Natural killer cell (primary cell): Measurements from ENCODE around the gene PACRG. TPM values are rescaled to one million over a fixed set of nuclear protein-coding genes. Genes with fewer than 3 reads are reported as not detected.

Experiments
- ATAC-seq, 3 donors: fragments of 150-1000 bp in 2 of 3; fragments of 200-7000 bp in 1 of 3; cut with Tn5 transposase; 1 replicate in 1 of 3; 2 replicates in 2 of 3; pipeline ENCODE4 v1.10.0; 2021; ENCODE audit warnings: mild to moderate bottlenecking in 2 of 3, moderate library complexity in 2 of 3
- DNase-seq, 2 donors: peaks; one replicate each; pipeline versions ENCODE4 v3.0.0 to v3.0.0-alpha.2; 2013 to 2021; ENCODE audit warnings: mixed read lengths in 1 of 2
- H3K27ac ChIP-seq: one replicate; pipeline ENCODE4 v1.5.1; 2013; ENCODE audit warnings: mild to moderate bottlenecking, low read length
- H3K27me3 ChIP-seq: one replicate; pipeline ENCODE4 v1.6.1; 2013; ENCODE audit warnings: low read length; ENCODE audit not compliant: control insufficient read depth, insufficient read depth
- H3K36me3 ChIP-seq: one replicate; pipeline ENCODE4 v1.6.1; 2013; ENCODE audit warnings: low read length; ENCODE audit not compliant: control insufficient read depth, insufficient read depth
- H3K4me1 ChIP-seq: one replicate; pipeline ENCODE4 v1.6.1; 2013; ENCODE audit warnings: low read length; ENCODE audit not compliant: control insufficient read depth, insufficient read depth
- H3K4me3 ChIP-seq: one replicate; pipeline ENCODE4 v1.5.1; 2013; ENCODE audit warnings: low read length
- H3K9me3 ChIP-seq: one replicate; pipeline ENCODE4 v1.6.1; 2013; ENCODE audit warnings: low read length; ENCODE audit not compliant: control insufficient read depth, insufficient read depth
- H3K27ac Mint-ChIP-seq, 2 donors: one replicate each; pipeline ENCODE4 v1.8.0; 2022; ENCODE audit warnings: mild to moderate bottlenecking in 2 of 2, mixed read lengths in 2 of 2, moderate library complexity in 1 of 2
- H3K27me3 Mint-ChIP-seq, 2 donors: one replicate each; pipeline ENCODE4 v1.8.0; 2022; ENCODE audit warnings: low read depth in 2 of 2, mixed read lengths in 2 of 2
- H3K36me3 Mint-ChIP-seq: one replicate; pipeline ENCODE4 v1.8.0; 2022; ENCODE audit warnings: mixed read lengths
- H3K4me1 Mint-ChIP-seq, 2 donors: one replicate each; pipeline ENCODE4 v1.8.0; 2022; ENCODE audit warnings: mixed read lengths in 2 of 2
- H3K4me3 Mint-ChIP-seq: one replicate; pipeline ENCODE4 v1.8.0; 2022; ENCODE audit warnings: mild to moderate bottlenecking, moderate library complexity, mixed read lengths
- H3K9me3 Mint-ChIP-seq, 2 donors: one replicate each; pipeline ENCODE4 v1.8.0; 2022; ENCODE audit warnings: mixed read lengths in 2 of 2
- CTCF ChIP-seq: fragments of 200-600 bp; IDR thresholded peaks from one replicate; pipeline ENCODE4 v1.8.0; 2022; ENCODE audit warnings: antibody characterized with exemption
- WGBS: methylation state at CpG from one replicate; pipeline ENCODE4 v1.1.7; 2013; ENCODE audit warnings: missing lambda C conversion rate; ENCODE audit not compliant: insufficient coverage; 5-methylcytosine and 5-hydroxymethylcytosine counted together
- intact Hi-C: fragments of 100-400 bp; cut with micrococcal nuclease; formaldehyde crosslinking; loops from one replicate; pipeline ENCODE4 v1.14.2; 2022
- total RNA-seq, 4 donors: library from RNA; stranded (reverse); fragments of 120-200 nt in 1 of 4; gene quantifications; one replicate each; pipeline versions ENCODE4 v1.2.3 to v1.2.4, GENCODE V29; 2013 to 2022

Gene PACRG
- total RNA-seq, 3 donors from 2014 or later (not counting 1 experiment from before 2014, with no cell fraction given) = 0.52 TPM; not detected in 2

- no peak for ATAC-seq
- Histone ChIP-seq H3K36me3 (no peaks in the 10 kb centered on the region), H3K4me1 (no peaks in the 10 kb centered on the region), H3K4me3 (no peak overlapping the region), H3K27me3 (no peaks in the 10 kb centered on the region), H3K9me3 (no peaks in the 10 kb centered on the region), H3K27ac (no peak overlapping the region)
- WGBS = 92% methylated on average over 9 of the region's 9 CpGs
- Mint-ChIP-seq H3K27me3 (peaks cover 3 to 9% of the 10 kb centered on the region in 2 donors), H3K36me3 (no peaks in the 10 kb centered on the region), H3K9me3 (no peaks in the 10 kb centered on the region), H3K4me1 (peaks cover 0 to 4% of the 10 kb centered on the region in 2 donors), H3K4me3 (no peak overlapping the region), H3K27ac (no peak overlapping the region)
- intact Hi-C loops = no loop called here
- DNase-seq = no peak
- TF ChIP-seq CTCF = no peak
Observed at GRCh38 chr6:163329991-163330390, 602.2 kb downstream of the PACRG start.

DNA sequence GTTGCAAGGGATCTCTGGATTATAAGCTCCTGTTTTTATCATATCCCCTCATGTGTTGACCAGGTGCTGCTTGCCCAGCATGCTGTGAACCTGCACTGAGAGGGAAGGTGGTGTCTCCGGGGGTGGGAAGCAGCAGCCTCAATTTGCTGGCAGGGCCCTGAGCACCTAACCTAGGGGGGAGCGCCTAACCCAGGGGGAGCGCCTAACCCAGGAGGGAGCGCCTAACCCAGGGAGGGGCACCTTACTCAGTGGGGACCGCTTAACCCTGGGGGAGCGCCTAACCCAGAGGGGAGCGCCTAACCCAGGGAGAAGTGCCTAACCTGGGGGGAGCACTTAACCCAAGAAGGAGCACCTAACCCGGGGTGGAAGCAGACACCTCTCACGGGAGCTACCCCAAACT is 603.5 kb downstream of the PACRG start:
- Mint-ChIP-seq H3K9me3 (no peaks in the 10 kb centered on the region), H3K27me3 (peaks cover 3 to 9% of the 10 kb centered on the region in 2 donors), H3K4me3 (no peak overlapping the region), H3K27ac (no peak overlapping the region), H3K36me3 (no peaks in the 10 kb centered on the region), H3K4me1 (no peaks in the 10 kb centered on the region)
- TF ChIP-seq CTCF = no peak
- Histone ChIP-seq H3K4me1 (no peaks in the 10 kb centered on the region), H3K4me3 (no peak overlapping the region), H3K9me3 (no peaks in the 10 kb centered on the region), H3K36me3 (no peaks in the 10 kb centered on the region), H3K27ac (no peak overlapping the region), H3K27me3 (no peaks in the 10 kb centered on the region)
- no peak for DNase-seq
- intact Hi-C loops = no loop called here
- no peak for ATAC-seq
- WGBS = 90% methylated on average over 9 of the region's 9 CpGs

- Histone ChIP-seq H3K4me3 (no peak overlapping the region), H3K9me3 (no peaks in the 10 kb centered on the region), H3K27me3 (no peaks in the 10 kb centered on the region), H3K36me3 (no peaks in the 10 kb centered on the region), H3K4me1 (no peaks in the 10 kb centered on the region), H3K27ac (no peak overlapping the region)
- WGBS = 84% methylated on average over 7 of the region's 7 CpGs
- Mint-ChIP-seq H3K4me3 (no peak overlapping the region), H3K27me3 (peaks cover 4 to 9% of the 10 kb centered on the region in 2 donors), H3K9me3 (no peaks in the 10 kb centered on the region), H3K36me3 (no peaks in the 10 kb centered on the region), H3K4me1 (no peaks in the 10 kb centered on the region), H3K27ac (no peak overlapping the region)
- no peak for DNase-seq
- intact Hi-C loops = no loop called here
- no peak for TF ChIP-seq CTCF
- no peak for ATAC-seq
Observed at GRCh38 chr6:163332575-163332974, 604.8 kb downstream of the PACRG start.

DNA sequence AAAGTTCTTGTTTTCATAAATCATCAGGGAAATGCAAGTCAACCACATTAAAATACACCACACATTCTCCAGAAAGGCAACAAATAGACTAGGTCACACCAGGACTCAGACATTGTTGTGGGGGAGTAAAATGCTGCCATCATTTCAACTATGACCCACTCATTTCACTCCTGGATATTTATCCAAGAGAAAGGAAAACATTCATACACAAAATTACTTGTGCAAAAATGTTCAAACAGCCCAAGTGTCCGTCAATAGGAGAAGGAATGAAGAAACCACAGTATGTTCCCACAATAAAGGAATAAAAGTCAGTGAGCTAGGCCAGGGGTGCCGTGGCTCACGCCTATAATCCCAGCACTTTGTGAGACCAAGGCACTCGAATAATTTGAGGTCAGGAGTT is 605.3 kb downstream of the PACRG start:
- Mint-ChIP-seq H3K4me1 (no peaks in the 10 kb centered on the region), H3K9me3 (no peaks in the 10 kb centered on the region)
- no peak for ATAC-seq

More for the DNA sequence above, 605.3 kb downstream of the PACRG start:
- Mint-ChIP-seq H3K27me3 (peaks cover 4 to 9% of the 10 kb centered on the region in 2 donors), H3K27ac (no peak overlapping the region), H3K36me3 (no peaks in the 10 kb centered on the region), H3K4me3 (no peak overlapping the region)
- DNase-seq = no peak
- Histone ChIP-seq H3K36me3 (no peaks in the 10 kb centered on the region), H3K4me1 (no peaks in the 10 kb centered on the region), H3K9me3 (no peaks in the 10 kb centered on the region), H3K4me3 (no peak overlapping the region), H3K27ac (no peak overlapping the region), H3K27me3 (no peaks in the 10 kb centered on the region)
- WGBS = 69% methylated on average over 4 of the region's 4 CpGs
- intact Hi-C loops = no loop called here
- no peak for TF ChIP-seq CTCF
